ENCODE measurements around the gene LRRC55.

The LRRC55 gene

DNA sequence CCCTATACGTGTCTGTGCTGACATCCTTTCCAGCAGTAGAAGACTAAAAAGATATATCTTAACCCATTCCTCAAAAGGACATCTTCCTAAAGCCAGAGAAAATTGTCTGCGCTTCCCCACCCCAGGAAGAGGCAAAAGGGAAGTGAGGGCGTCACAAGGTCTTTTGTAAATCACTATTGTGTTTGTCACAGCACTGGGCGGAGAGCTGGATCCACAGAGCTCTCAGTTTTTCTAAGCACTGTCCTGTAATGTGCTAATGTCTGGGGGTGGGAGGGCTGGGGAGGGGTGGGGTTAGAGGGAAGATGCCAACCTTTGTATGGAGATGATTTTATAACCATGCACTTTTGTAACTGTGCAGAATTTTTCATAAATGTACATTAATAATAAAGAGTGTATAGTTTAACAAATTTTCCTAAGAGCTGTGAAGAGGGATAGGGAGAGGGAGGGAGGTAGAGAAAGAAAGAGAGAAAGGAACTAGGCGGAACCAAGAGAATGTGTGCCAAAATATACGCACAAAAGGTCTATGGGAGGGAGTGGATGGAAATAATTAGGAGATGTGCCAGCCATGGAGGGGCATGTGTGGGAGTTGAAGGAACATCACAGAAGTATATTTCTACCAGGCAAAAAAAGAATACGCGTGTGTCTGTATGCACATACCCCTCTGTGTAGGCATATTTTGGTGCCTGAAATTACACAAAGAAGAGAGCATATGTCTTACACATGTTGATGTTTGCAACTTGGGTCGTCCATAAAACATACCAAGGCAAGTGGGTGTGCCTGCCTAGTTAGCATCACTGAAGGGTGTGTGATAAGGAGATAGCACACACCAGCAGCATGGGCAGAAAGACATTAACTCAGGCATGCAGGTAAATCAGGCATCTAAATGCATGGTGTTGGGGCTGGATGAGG is 9.8 kb downstream of the LRRC55 start:
- H3K9me3 ChIP-seq (ENCODE audit: control insufficient read depth, insufficient read depth, low read depth, low read length), result no peaks in the 10 kb centered on the region
- no peak overlapping the region for H3K4me3 ChIP-seq (ENCODE audit: low read depth, low read length)
- H3K4me1 ChIP-seq (ENCODE audit: control insufficient read depth, insufficient read depth, low read length), result no peaks in the 10 kb centered on the region
- H3K36me3 ChIP-seq (ENCODE audit: control insufficient read depth in 2 of 2, insufficient read depth in 1 of 2, low read length in 2 of 2), result no peaks in the 10 kb centered on the region
- POLR2A ChIA-PET, result no interaction called here
- CTCF ChIA-PET, result interaction anchor here (1.4 kb wide), 1 partner anchor 60 kb away, joined by 3 read pairs; no protein-coding TSS in a partner anchor
- TF ChIP-seq ZNF174 (tag by site-specific recombination; IDR thresholded peaks at IDR 0.05) (no peak), ZNF514 (tag by site-specific recombination; IDR thresholded peaks at IDR 0.05) (no peak), YY2 (tag by site-specific recombination; IDR thresholded peaks at IDR 0.05) (no peak), YY1 (tag by site-specific recombination; IDR thresholded peaks at IDR 0.05) (no peak), ZNF416 (tag by site-specific recombination; IDR thresholded peaks at IDR 0.05) (no peak), ZBTB20 (tag by site-specific recombination; IDR thresholded peaks at IDR 0.05) (no peak), ZNF600 (tag by site-specific recombination; IDR thresholded peaks at IDR 0.05) (no peak), SCRT1 (tag by site-specific recombination; IDR thresholded peaks at IDR 0.05; ENCODE audit: borderline replicate concordance) (no peak), ZSCAN16 (tag by site-specific recombination; IDR thresholded peaks at IDR 0.05) (no peak), ZNF529 (tag by site-specific recombination; IDR thresholded peaks at IDR 0.05; ENCODE audit: insufficient replicate concordance) (no peak), ZNF157 (tag by site-specific recombination; IDR thresholded peaks at IDR 0.05) (no peak), ZFP41 (tag by site-specific recombination; IDR thresholded peaks at IDR 0.05; ENCODE audit: borderline replicate concordance) (no peak), ZNF391 (tag by site-specific recombination; IDR thresholded peaks at IDR 0.05; ENCODE audit: borderline replicate concordance, low read depth) (no peak), ZNF302 (tag by site-specific recombination; IDR thresholded peaks at IDR 0.05; ENCODE audit: low read depth) (no peak), HOXD13 (CRISPR knock-in tag; IDR thresholded peaks at IDR 0.05; ENCODE audit: borderline replicate concordance) (no peak), ZNF624 (tag by site-specific recombination; IDR thresholded peaks at IDR 0.05) (no peak)
- TF ChIP-seq, protein P1, sequence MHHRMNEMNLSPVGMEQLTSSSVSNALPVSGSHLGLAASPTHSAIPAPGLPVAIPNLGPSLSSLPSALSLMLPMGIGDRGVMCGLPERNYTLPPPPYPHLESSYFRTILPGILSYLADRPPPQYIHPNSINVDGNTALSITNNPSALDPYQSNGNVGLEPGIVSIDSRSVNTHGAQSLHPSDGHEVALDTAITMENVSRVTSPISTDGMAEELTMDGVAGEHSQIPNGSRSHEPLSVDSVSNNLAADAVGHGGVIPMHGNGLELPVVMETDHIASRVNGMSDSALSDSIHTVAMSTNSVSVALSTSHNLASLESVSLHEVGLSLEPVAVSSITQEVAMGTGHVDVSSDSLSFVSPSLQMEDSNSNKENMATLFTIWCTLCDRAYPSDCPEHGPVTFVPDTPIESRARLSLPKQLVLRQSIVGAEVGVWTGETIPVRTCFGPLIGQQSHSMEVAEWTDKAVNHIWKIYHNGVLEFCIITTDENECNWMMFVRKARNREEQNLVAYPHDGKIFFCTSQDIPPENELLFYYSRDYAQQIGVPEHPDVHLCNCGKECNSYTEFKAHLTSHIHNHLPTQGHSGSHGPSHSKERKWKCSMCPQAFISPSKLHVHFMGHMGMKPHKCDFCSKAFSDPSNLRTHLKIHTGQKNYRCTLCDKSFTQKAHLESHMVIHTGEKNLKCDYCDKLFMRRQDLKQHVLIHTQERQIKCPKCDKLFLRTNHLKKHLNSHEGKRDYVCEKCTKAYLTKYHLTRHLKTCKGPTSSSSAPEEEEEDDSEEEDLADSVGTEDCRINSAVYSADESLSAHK (tag by site-specific recombination; IDR thresholded peaks at IDR 0.05), result no peak
- TF ChIP-seq, protein P2, sequence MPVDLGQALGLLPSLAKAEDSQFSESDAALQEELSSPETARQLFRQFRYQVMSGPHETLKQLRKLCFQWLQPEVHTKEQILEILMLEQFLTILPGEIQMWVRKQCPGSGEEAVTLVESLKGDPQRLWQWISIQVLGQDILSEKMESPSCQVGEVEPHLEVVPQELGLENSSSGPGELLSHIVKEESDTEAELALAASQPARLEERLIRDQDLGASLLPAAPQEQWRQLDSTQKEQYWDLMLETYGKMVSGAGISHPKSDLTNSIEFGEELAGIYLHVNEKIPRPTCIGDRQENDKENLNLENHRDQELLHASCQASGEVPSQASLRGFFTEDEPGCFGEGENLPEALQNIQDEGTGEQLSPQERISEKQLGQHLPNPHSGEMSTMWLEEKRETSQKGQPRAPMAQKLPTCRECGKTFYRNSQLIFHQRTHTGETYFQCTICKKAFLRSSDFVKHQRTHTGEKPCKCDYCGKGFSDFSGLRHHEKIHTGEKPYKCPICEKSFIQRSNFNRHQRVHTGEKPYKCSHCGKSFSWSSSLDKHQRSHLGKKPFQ (tag by site-specific recombination; IDR thresholded peaks at IDR 0.05), result no peak
- TF ChIP-seq, protein P3, sequence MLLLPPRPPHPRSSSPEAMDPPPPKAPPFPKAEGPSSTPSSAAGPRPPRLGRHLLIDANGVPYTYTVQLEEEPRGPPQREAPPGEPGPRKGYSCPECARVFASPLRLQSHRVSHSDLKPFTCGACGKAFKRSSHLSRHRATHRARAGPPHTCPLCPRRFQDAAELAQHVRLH (tag by site-specific recombination; IDR thresholded peaks at IDR 0.05), result no peak
- TF ChIP-seq, protein P4, sequence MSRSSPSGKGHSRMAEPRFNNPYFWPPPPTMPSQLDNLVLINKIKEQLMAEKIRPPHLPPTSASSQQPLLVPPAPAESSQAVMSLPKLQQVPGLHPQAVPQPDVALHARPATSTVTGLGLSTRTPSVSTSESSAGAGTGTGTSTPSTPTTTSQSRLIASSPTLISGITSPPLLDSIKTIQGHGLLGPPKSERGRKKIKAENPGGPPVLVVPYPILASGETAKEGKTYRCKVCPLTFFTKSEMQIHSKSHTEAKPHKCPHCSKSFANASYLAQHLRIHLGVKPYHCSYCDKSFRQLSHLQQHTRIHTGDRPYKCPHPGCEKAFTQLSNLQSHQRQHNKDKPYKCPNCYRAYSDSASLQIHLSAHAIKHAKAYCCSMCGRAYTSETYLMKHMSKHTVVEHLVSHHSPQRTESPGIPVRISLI (tag by site-specific recombination; IDR thresholded peaks at IDR 0.05), result no peak
- no peak overlapping the region for H3K27ac ChIP-seq (ENCODE audit: extremely low read depth, low read depth, low read length)

DNA sequence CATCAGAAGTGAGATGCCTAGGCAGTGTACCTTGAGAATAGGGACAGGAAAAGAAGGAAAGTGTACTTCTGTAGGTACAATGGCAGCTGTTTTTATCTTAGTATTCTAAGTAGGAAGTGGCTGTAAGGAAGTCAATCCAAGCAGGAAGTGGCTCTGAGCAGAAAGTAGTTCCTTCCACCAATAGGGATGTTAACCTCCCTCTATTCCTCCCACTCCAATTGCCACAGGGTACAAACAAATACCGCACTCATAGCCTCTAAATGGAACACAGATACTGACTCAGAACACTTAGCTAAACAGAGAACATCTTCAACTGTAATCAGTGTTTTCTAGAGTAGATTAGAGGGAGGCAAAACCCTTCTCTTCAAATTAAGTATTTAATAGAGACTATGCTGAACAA is 10.6 kb downstream of the LRRC55 start:
- CTCF ChIA-PET, result no interaction called here
- Histone ChIP-seq H3K27ac (ENCODE audit: extremely low read depth, low read depth, low read length) (no peak overlapping the region), H3K36me3 (ENCODE audit: control insufficient read depth in 2 of 2, insufficient read depth in 1 of 2, low read length in 2 of 2) (no peaks in the 10 kb centered on the region), H3K4me1 (ENCODE audit: control insufficient read depth, insufficient read depth, low read length) (no peaks in the 10 kb centered on the region), H3K9me3 (ENCODE audit: control insufficient read depth, insufficient read depth, low read depth, low read length) (no peaks in the 10 kb centered on the region), H3K4me3 (ENCODE audit: low read depth, low read length) (no peak overlapping the region)
- POLR2A ChIA-PET, result no interaction called here
- TF ChIP-seq HOXD13 (CRISPR knock-in tag; IDR thresholded peaks at IDR 0.05; ENCODE audit: borderline replicate concordance) (no peak), ZFP41 (tag by site-specific recombination; IDR thresholded peaks at IDR 0.05; ENCODE audit: borderline replicate concordance) (no peak), SCRT2 (tag by site-specific recombination; IDR thresholded peaks at IDR 0.05) (no peak), OVOL3 (tag by site-specific recombination; IDR thresholded peaks at IDR 0.05) (no peak)
- TF ChIP-seq, protein P5, sequence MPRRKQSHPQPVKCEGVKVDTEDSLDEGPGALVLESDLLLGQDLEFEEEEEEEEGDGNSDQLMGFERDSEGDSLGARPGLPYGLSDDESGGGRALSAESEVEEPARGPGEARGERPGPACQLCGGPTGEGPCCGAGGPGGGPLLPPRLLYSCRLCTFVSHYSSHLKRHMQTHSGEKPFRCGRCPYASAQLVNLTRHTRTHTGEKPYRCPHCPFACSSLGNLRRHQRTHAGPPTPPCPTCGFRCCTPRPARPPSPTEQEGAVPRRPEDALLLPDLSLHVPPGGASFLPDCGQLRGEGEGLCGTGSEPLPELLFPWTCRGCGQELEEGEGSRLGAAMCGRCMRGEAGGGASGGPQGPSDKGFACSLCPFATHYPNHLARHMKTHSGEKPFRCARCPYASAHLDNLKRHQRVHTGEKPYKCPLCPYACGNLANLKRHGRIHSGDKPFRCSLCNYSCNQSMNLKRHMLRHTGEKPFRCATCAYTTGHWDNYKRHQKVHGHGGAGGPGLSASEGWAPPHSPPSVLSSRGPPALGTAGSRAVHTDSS (tag by site-specific recombination; IDR thresholded peaks at IDR 0.05), result no peak
- TF ChIP-seq, protein P6, sequence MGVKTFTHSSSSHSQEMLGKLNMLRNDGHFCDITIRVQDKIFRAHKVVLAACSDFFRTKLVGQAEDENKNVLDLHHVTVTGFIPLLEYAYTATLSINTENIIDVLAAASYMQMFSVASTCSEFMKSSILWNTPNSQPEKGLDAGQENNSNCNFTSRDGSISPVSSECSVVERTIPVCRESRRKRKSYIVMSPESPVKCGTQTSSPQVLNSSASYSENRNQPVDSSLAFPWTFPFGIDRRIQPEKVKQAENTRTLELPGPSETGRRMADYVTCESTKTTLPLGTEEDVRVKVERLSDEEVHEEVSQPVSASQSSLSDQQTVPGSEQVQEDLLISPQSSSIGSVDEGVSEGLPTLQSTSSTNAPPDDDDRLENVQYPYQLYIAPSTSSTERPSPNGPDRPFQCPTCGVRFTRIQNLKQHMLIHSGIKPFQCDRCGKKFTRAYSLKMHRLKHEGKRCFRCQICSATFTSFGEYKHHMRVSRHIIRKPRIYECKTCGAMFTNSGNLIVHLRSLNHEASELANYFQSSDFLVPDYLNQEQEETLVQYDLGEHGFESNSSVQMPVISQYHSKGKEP (tag by site-specific recombination; IDR thresholded peaks at IDR 0.05), result no peak
- TF ChIP-seq, protein P7, sequence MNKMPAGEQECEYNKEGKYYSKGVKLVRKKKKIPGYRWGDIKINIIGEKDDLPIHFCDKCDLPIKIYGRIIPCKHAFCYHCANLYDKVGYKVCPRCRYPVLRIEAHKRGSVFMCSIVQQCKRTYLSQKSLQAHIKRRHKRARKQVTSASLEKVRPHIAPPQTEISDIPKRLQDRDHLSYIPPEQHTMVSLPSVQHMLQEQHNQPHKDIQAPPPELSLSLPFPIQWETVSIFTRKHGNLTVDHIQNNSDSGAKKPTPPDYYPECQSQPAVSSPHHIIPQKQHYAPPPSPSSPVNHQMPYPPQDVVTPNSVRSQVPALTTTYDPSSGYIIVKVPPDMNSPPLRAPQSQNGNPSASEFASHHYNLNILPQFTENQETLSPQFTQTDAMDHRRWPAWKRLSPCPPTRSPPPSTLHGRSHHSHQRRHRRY (tag by site-specific recombination; IDR thresholded peaks at IDR 0.05), result no peak
